Spleen (tissue), 7 donors: Measurements from ENCODE around the gene CHAMP1.
"Not testable (repeated sequence)": the region's sequence is repeated elsewhere in the genome, so short reads cannot be mapped to it uniquely, and the experiment has no call there.

Source experiments
- CTCF ChIP-seq, 11 experiments: fragments of 200-600 bp in 7 of 11; fragments of 450-650 bp in 4 of 11; sonication (generic) in 4 of 11; IDR thresholded peaks in 8 of 11; conservative IDR thresholded peaks in 3 of 11; 1 replicate in 7 of 11; 2 replicates in 4 of 11; pipeline versions ENCODE4 v1.4.0 to v1.8.0; 2016 to 2021; ENCODE audit warnings: antibody characterized with exemption in 11 of 11, inconsistent platforms in 4 of 11, mild to moderate bottlenecking in 1 of 11
- POLR2A ChIP-seq, 3 donors: fragments of 450-650 bp; IDR thresholded peaks; one replicate each; pipeline ENCODE4 v1.5.1; 2017; ENCODE audit warnings: antibody characterized with exemption in 3 of 3, mild to moderate bottlenecking in 1 of 3
- POLR2AphosphoS5 ChIP-seq, 3 donors: sonication (generic); formaldehyde crosslinking; IDR thresholded peaks; one replicate each; pipeline ENCODE4 v1.5.1; 2017; ENCODE audit warnings: antibody characterized with exemption in 3 of 3
- donor health status: DM: no; HTN: no; CAD: no; lungs with moderate emphysema.
- donor health status: DM: no; HTN: no; CAD: no.
- donor health status: DM: no; HTN: no; CAD: no.

- not testable (repeated sequence) for TF ChIP-seq CTCF (IDR thresholded peaks at IDR 0.05 in 8 of 11, conservative IDR thresholded peaks at IDR 0.05 in 3 of 11); POLR2A (IDR thresholded peaks at IDR 0.05); POLR2AphosphoS5 (IDR thresholded peaks at IDR 0.05)
Observed at GRCh38 chr13:114333881-114334280, 19.6 kb downstream of the CHAMP1 start.
